HG03159 (cell line): ENCODE results near the gene PTGR1.

ENCODE experiments used
- ATAC-seq: cut with Tn5 transposase; IDR thresholded peaks from one replicate; pipeline ENCODE4 v1.9.1; 2021; ENCODE audit warnings: mild to moderate bottlenecking, moderate library complexity; ENCODE audit not compliant: unreplicated experiment

The PTGR1 gene

DNA sequence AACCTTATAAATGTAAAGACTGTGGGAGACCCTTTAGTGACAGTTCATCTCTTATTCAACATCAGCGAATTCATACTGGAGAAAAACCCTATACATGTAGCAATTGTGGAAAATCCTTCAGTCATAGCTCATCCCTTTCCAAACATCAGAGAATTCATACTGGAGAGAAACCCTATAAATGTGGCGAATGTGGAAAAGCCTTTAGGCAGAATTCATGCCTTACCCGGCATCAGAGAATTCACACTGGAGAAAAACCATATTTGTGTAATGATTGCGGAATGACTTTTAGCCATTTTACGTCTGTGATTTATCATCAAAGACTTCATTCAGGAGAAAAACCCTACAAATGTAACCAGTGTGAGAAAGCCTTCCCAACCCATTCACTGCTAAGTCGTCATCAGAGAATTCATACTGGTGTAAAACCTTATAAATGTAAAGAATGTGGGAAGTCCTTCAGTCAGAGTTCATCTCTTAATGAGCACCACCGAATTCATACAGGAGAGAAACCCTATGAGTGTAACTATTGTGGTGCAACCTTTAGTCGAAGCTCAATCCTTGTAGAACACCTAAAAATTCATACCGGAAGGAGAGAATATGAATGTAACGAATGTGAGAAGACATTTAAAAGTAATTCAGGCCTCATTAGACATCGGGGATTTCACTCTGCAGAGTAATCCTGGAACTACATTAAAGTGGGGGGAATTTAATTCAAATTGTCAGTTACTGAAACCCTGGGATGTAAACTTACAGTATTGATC lies 56.8 kb downstream of the PTGR1 start:
- ATAC-seq, result no peak

DNA sequence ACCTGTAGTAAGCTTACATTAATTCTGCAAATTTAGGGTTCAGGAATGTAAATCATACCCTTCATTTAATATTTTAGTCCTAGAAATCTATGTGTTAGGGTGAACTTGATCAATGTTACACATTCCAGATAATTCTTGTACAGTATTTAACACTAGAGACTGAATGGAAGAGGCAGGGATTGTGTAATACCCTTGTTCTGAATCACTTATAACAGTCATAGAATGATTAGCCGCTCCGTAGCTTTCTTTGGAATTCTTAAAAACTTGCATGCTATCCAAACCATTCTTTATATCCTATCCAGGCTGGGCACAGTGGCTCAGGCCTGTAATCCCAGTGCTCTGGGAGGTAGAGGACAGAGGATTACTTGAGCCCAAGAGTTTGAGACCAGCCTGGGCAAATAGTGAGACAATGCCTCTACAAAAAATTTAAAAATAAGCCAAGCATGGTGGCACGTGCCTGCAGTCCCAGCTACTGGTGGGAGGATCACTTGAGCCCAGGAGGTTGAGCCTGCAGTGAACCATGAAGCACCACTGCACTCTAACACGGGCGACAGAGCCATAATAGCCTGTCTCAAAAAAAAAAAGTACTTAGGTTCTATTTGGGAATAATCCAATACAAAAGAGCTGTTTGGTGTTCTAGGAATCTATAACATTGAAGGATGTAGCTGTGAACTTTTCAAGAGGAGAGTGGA lies 66.2 kb downstream of the PTGR1 start:
- no peak for ATAC-seq

DNA sequence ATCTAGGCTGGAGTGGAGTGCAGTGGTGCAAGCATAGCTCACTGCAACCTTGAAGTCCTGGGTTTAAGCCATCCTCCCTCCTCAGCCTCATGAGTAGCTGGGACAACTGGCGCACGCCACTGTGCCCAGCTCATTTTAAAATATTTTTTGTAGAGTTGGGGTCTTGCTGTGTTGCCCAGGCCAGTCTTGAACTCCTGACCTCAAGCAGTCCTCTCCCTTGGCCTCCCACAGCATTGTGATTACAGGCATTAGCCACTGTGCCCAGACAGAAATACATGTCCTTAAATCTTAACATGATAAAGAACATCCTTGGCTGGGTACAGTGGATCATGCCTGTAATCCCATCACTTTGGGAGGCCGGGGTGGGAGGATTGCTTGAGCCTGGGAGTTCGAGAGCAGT lies 67.7 kb downstream of the PTGR1 start:
- no peak for ATAC-seq

DNA sequence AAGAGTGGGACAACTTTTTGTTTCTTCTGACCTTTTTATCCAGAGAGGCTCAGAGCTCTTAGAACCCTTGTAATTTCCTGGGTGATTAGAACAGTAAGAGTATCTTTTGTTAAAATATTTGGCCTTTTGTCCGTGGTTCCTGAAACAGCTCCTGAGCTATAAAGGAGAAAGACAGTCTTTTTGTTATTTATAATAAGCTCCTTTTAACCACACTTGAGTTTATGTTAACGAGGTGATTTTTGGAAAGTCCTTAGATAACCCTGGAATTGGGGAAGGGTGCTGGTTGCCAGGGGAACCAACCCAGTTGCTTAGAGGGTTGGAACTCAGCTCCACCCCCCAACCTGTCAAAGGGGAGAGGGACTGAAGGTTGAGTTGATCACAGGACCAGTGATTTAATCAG lies 69.7 kb downstream of the PTGR1 start:
- no peak for ATAC-seq

DNA sequence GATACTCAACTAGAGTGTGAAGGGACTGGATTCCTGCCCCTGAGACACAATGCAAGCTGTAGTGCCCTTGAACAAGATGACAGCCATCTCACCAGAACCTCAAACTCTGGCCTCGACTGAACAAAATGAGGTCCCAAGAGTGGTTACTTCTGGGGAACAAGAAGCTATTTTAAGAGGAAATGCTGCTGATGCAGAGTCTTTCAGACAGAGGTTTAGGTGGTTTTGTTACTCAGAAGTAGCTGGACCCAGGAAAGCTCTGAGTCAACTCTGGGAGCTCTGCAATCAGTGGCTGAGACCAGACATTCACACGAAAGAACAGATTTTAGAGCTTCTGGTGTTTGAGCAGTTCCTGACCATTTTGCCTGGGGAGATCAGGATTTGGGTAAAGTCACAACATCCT lies 72.1 kb downstream of the PTGR1 start:
- ATAC-seq, result no peak

DNA sequence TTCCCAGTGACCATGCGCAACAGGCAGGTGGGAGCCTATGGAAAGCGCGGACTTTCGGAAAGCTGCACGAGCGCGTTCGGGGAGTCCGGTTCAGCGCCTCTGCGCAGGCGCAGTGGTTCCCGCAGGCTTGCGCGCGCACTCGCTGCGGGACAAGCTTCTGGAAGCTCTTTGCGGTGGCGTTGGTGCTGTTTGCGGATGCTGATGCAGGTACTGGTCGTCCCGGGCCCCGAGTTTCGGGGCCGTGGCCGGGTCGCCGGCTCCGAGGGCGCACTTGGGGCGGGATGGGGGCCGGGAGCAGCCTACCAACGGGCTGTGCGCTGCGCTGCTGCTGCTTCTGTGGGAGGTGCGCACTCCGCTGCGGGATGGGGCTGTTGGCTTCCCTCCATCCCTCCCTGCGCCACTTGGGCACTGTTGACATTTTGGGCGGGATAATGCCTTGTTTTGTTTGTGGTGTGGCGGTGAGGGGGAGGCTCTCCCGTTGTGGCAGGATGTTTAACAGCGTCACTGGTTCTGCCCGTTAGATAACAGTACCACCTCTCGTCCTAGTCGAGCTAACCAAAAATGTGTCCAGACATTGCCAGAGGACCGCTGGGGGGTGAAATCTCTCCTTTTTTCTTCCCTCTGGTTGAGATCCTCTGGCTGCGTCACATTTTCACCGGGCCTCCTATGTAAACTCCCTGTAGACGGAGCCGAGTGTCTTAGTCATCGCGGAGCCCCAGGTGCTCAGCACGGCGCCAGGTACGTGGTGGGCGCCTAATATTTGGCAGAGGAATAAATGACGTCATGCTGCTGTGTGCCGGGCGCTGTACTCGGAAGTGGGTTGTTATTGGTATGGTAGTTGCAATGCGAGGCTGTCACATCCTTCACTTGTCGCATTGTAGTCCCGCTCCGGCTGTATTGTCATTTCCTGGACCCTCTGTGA lies 74.1 kb downstream of the PTGR1 start, which contains the start of gene ZNF483:
TSS of gene ZNF483 (plus strand) at position 124 of the 922 bp plus-strand sequence. CDS start 2,217 bp downstream, outside the sequence.
- no peak for ATAC-seq

DNA sequence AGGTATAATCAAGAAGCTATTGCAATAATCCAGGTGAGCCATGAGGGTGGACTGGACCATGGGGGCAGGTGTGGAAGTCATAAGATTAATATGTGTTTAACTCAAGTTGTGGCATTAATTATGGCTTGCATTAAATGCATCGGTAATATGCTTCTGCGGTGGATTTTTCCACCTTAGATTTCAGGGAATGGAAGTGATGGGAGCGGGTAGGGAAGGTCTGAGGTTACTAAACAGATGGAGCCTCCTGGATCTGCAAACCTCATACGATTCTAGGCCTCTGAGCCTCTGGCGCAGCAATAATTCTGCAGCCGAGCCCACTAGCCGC lies 74.8 kb downstream of the PTGR1 start:
- no peak for ATAC-seq

DNA sequence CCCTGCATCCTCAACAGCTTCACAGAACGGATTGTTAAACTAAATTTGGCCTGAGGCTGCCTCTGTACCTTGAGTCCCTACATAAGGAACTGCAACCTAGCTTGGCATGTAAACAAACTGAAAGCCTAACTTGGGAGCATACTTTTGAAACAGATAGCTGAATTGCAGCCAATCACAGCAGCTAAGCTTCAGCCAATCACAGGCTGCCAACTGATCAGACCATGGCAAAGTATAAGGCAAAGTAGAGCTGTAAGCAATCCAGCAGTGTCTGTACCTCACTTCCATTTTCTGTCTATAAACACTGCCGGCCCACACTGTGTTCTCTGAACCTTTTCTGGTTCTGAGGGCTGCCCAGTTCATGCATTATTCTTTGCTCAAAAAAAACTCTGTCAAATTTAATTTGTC lies 83.4 kb downstream of the PTGR1 start:
- no peak for ATAC-seq

DNA sequence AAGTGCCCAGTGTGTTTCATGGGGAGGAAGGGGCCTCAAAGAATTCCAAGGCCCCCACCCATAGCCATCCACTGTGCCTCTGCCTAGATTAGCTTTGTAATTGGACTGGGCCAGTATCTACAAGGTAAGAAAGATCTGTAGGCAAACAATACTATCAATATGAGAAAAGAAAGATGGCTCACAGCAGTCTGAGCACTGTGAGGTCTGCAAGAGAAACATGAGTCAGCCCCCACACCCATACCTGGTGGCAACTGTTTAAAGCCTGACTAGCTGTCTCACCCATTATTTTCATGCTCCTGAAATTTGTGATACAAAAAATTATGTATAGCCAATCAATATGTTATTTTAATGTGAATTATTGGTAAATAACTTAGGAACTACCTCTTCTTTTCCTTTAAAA lies 84.5 kb downstream of the PTGR1 start:
- ATAC-seq, result no peak
